Activated CD4-positive, alpha-beta T cell treated with anti-CD3 and anti-CD28 coated beads, Interleukin-2, amount 50 U/mL, for 24 hours (primary cell): ENCODE results near the gene CDC42SE1.
A peak's percentile ranks its signal among the peaks of the same experiment; 100 is the strongest.

ENCODE experiments used
- DNase-seq, 2 donors: peaks; one replicate each; pipeline ENCODE4 v3.0.0-alpha.2; 2020; ENCODE audit warnings: low read depth in 1 of 2, low spot score in 1 of 2

The CDC42SE1 gene

DNA sequence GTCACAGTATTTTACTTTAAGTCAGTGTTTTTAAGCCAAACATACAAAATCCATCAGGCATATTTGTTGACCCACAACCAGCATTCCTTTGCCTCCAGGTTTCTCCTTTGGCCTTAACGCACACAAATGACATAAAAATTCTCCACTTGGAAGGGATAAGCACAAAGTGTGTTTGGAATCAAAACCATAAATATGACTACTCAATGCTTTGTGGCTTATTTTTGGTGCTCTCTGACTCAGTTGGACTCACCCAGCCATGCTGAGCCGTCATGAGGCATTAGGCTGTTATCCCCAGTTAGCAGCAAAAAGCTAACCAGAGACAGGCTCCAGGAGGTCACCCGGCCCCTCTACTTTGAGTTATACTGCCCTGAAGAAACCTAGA, 50.2 kb downstream of the CDC42SE1 start:
- DNase-seq = no peak

DNA sequence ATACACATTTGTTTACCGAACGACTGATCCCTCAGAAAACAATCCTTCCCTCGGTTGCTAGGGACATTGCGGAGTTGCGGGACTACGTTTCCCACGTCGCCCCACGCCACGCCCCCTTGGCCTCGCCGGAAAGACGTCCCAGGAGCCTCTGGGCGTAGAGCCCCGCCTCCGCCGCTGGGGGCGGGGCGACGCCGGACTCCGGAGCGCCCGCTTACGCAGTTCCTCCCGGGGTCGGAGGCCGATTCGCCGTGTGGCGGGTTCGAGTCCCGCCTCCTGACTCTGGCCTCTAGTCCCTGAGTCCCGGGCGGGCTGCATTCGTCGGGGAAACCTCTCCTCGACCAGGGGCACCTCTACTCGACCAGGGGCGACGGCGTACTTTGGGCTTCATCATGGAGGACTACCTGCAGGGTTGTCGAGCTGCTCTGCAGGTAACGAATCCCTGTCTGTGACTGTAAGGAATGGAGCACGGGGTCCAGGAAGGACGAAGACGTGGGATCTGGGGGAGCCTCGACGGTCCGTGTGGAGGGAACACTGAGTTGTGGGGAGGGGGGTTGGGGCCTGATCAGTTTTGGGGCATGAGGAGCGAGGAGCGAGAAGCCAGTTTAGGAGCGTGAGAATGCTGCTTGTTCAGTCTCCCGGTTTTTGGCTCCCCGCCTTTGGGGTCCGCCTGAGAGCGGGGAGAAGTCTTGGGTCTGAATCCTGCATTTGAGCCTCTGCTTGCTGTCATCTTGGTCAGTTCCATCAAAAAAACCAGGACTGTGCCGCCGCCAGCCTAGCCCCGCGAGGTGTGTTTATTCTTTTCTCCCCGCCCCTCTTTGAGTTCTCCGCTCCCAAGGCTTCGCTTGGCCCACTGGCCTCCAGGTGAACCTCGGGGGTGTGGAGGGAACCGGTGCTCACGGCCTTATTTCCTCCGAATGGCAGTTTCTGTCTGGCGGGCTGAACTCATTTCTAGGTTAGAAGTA, 50.9 kb downstream of the CDC42SE1 start, which contains the start of gene PRUNE1:
Gene PRUNE1, plus strand, starts transcription at position 206 of the 962 bp plus-strand sequence. Its CDS starts 184 bp downstream, at position 390.
- peak; percentile 86 to 91 for DNase-seq

DNA sequence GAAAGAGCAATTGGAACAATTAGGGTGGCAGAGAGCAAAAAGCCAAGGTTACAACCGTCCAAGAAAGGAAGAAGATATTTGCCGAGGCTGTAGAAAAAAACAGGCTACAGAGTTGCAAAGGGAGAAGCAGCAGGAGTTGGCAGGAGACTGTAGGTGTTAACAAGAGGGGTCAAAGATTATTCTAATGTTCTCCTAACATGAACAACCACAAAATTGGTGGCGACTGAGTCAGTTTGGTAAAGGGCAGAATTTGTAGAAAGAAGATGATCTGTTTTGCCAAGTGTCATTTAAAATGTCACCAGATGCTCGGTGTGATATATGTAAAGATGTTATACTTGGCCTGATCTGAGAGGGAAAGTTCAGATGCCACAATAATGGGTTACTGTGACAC, 51.6 kb downstream of the CDC42SE1 start:
- DNase-seq = no peak

DNA sequence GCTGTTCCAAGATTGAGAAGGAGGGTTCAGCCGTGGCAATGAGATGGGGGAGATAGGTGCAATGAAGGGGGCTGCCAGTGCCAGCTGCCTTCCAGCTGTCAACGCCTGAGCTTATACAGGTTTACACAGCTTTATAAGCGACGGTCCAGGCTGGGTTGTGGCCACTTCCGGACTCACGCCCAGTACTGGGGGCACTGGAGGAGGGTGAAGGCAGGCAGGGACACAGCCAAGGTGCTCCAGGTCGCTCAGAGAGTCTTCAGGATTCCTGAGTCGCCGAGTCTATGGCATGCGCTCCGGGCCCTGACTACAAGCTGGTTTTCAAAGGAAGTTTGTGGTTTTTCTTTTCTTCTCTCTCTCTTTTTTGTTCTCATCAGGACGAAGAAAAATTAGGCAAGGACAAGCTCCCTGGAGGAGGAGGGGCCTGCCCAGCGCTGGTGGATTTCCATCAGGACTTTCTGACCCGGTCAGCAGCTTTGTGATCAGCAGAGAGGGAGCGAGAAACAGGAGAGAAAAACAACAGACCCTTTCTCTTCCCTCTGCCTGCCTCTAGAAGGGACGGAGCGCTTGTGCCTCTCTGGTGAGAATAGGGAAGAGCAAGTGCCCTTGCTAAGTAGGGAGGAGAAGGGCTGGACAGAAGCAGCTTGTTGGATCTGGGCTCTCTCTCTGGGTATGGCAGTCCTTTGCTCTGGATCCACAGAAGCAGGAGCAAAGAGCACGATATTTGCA, 52.9 kb downstream of the CDC42SE1 start, which contains the start of gene MINDY1:
Gene MINDY1, minus strand, starts transcription at position 576 of the 726 bp plus-strand sequence. CDS start 4,285 bp downstream, outside the sequence.
- peak in 1 of 2 donors; percentile 21 for DNase-seq

DNA sequence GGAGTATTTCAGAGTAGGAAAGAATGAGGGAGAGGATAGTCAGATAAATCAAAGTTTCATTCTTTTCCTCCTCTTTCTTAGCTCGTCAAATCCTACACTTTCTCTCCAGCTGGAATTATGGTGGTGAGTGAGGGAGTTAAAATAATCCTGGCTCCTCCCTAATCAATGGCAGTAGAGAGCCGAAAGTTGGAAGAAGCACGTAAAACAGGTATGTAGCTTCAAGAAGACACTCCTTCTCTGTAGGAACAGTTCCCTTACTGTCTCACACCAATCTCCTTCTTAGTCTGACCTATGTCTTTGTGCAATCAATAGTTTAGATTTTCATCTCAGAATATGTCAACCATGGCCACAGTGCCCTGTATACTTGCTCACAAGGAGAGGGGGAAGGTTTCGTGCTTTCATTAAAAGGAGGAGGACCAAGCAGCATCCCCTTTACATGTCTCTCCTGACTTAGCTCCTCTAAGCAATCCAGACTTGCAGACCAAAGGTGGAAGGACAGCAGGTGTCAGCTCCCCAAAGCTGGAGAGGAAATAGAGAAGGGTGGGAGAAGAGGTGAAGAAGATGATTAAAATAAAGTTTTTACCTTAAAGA, 53.6 kb downstream of the CDC42SE1 start:
- no peak for DNase-seq

DNA sequence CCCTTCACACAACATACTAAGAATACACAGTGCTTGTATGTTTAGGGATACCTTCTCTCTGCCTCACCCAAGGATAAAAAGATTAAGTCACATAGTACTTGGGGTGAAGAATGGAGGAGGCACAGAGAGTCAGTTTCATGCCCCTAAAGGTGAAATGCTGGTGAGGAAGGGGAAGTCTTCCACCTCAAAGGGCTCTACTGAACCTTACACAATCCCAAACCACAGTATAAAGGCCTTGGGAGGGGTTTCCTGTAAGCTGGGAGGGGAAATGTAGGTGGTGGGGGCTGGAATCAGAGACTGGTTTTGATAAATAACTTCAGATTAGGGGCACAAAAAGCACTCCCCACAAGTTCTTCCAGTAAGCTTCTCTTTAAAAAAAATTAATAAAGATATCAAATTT, 56.2 kb downstream of the CDC42SE1 start:
- no peak for DNase-seq

DNA sequence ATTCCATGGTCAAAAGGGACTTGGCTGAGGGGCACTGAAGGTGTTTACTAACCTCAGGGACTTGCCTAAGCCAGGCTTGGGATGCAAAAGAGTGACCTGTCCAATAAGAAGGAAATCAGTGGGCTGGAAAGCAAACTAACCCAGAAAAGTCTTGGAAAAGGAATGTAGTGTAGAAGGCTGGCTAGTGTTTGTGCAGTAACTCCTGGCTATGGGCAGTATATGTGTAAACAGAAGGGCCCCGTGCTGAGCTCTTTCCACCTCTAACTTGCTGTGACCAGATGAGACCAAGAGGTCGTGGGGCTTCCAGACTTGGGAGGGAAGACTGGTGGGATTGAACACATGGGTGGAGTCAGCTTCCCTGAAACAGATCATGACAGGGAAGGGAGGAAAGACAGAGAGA, 56.8 kb downstream of the CDC42SE1 start:
- DNase-seq = no peak

DNA sequence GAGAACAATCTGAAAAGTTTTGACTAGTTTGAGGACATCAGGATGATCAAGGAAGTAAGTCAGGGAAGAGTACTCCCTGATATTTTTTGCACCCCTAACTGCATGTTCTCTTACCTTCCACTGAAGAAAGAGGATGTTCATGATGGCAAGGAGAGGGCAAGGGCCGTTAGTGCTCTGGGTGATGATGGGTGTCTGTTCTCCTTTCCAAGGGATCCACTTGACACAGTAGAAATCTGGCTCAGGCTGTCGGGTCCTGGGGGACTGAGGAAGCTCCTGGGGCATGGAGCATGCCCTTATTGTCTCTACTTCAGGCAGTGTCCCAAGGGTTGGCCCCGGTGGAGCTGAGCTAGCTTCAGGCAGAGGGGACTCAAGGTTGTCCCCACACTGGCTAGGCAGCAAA, 57.4 kb downstream of the CDC42SE1 start:
- DNase-seq = no peak

DNA sequence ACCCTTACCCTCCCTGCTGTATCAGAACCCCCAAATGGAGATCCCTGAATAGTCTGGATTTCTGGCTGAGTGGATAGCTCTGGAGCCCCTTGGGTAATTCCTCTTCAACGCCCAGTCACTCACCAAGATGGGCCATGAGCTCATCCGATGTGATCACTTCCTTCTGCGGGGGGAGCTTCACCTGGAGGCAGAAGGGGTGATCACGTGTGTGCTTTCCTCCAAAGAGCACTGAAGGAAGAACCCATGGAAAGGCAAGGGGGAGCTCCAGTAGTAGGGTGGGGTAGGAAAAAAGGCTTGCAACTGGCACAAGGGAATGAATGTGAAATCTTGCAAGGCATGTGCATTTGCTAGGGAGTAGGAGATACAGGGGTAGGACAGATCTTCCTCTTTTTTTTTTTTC, 57.8 kb downstream of the CDC42SE1 start:
- DNase-seq = no peak
